ENCODE data around the gene FMNL2. TPM values are rescaled to one million over a fixed set of nuclear protein-coding genes. Genes with fewer than 3 reads are reported as not detected.

FMNL2 gene
- total and polyA plus RNA-seq, 12 donors = 3.3 to 16.0 (median 4.5) TPM

DNA sequence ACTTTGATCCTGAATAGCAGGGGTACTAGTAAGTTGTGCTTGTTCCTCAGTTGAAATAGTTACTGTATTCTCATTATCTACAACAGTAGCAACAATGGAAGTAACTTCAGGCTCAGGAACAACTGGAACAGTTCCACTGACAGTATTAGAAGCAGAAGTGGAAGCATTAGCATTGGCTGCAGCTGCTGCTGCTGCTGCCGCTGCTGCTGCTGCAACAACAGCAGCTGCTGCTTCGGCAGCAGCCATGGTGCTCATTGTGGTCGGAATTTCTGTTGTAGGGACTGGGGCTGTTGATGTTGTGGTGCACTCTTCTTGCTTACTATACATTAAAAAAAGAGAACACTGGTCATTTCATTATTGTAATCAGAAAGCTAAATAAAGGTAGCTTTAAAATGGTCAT is 341.5 kb downstream of the FMNL2 start:
- intact Hi-C loops (cut with DNase I) = loop anchor here in 1 of 10 donors (10.0 kb wide), 1 partner anchor 1222 kb away; no protein-coding TSS in a partner anchor
- DNase-seq (no peak), ATAC-seq (no peak)
- TF ChIP-seq, protein P1, sequence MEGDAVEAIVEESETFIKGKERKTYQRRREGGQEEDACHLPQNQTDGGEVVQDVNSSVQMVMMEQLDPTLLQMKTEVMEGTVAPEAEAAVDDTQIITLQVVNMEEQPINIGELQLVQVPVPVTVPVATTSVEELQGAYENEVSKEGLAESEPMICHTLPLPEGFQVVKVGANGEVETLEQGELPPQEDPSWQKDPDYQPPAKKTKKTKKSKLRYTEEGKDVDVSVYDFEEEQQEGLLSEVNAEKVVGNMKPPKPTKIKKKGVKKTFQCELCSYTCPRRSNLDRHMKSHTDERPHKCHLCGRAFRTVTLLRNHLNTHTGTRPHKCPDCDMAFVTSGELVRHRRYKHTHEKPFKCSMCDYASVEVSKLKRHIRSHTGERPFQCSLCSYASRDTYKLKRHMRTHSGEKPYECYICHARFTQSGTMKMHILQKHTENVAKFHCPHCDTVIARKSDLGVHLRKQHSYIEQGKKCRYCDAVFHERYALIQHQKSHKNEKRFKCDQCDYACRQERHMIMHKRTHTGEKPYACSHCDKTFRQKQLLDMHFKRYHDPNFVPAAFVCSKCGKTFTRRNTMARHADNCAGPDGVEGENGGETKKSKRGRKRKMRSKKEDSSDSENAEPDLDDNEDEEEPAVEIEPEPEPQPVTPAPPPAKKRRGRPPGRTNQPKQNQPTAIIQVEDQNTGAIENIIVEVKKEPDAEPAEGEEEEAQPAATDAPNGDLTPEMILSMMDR (IDR thresholded peaks at IDR 0.05) = no peak
- H3K9me3 ChIP-seq = no peaks in the 10 kb centered on the region
- 92% methylated on average over 3 of the region's 3 CpGs for WGBS, 2 donors
- no peak overlapping the region for H3K4me3 ChIP-seq
- H3K36me3 ChIP-seq = peaks cover 0 to 100% (median 49%) of the 10 kb centered on the region in 9 donors
- no peaks in the 10 kb centered on the region for H3K27me3 ChIP-seq
- no peaks in the 10 kb centered on the region for H3K4me1 ChIP-seq
- no peak overlapping the region for H3K27ac ChIP-seq

GRCh38 chr2:152678808-152679207 is 343.8 kb downstream of the FMNL2 start:
- intact Hi-C loops (cut with DNase I) = loop anchor here in 1 of 10 donors (10.0 kb wide), 1 partner anchor 1224 kb away; no protein-coding TSS in a partner anchor
- ATAC-seq = no peak
- 90 to 97% methylated on average over 2 of the region's 2 CpGs for WGBS, 2 donors
- no peak for DNase-seq
- TF ChIP-seq, protein P1 (IDR thresholded peaks at IDR 0.05) = no peak
- no peaks in the 10 kb centered on the region for H3K27me3 ChIP-seq
- no peaks in the 10 kb centered on the region for H3K9me3 ChIP-seq
- H3K27ac ChIP-seq = no peak overlapping the region
- no peak overlapping the region for H3K4me3 ChIP-seq
- no peaks in the 10 kb centered on the region for H3K4me1 ChIP-seq
- peaks cover 0 to 90% (median 30%) of the 10 kb centered on the region in 9 donors for H3K36me3 ChIP-seq

DNA sequence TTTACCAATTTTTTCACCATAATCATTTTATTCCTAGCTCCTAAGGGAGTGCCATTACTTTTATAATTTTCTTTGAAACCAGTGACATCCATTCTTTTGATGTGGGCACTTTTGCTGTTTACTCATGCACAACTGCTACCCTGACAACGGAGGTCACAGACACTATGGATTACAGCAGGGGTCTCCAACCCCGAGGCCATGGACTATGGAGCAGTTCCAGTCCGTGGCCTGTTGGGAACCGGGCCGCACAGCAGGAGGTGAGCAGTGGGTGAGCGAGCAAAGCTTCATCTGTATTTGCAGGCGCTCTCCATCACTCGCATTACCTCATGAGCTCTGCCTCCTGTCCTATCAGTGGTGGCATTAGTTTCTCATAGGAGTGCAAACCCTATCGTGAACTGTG is 347.7 kb downstream of the FMNL2 start:
- DNase-seq (no peak), ATAC-seq (no peak)
- Histone ChIP-seq H3K4me3 (no peak overlapping the region), H3K27ac (no peak overlapping the region), H3K36me3 (peaks cover 0 to 68% (median 15%) of the 10 kb centered on the region in 9 donors), H3K9me3 (no peaks in the 10 kb centered on the region), H3K27me3 (no peaks in the 10 kb centered on the region), H3K4me1 (peaks cover 0 to 3% (median 0%) of the 10 kb centered on the region in 9 donors)
- WGBS, 2 donors = 93 to 95% methylated on average over 9 of the region's 9 CpGs
- intact Hi-C loops (cut with DNase I) = no loop called here
- TF ChIP-seq, protein P1 (IDR thresholded peaks at IDR 0.05) = no peak

- peaks cover 0 to 3% (median 0%) of the 10 kb centered on the region in 9 donors for H3K4me1 ChIP-seq
Measured at GRCh38 chr2:152683400-152683799, 348.4 kb downstream of the FMNL2 start.

More at GRCh38 chr2:152683400-152683799, 348.4 kb downstream of the FMNL2 start:
- no peak overlapping the region for H3K27ac ChIP-seq
- peaks cover 0 to 68% (median 15%) of the 10 kb centered on the region in 9 donors for H3K36me3 ChIP-seq
- no peak overlapping the region for H3K4me3 ChIP-seq
- no peaks in the 10 kb centered on the region for H3K9me3 ChIP-seq
- intact Hi-C loops (cut with DNase I) = no loop called here
- DNase-seq (no peak), ATAC-seq (no peak)
- TF ChIP-seq, protein P1 (IDR thresholded peaks at IDR 0.05) = no peak
- H3K27me3 ChIP-seq = no peaks in the 10 kb centered on the region
